ENCODE data around the gene BANF1.
"Not testable (repeated sequence)": the region's sequence is repeated elsewhere in the genome, so short reads cannot be mapped to it uniquely, and the experiment has no call there.

Gene BANF1

GRCh38 chr11:66008095-66008467 is 5.8 kb downstream of the BANF1 start:
- H3K27me3 Mint-ChIP-seq = no peaks in the 10 kb centered on the region
- H3K4me3 Mint-ChIP-seq = no peak overlapping the region
- H3K9me3 Mint-ChIP-seq = no peaks in the 10 kb centered on the region
- ATAC-seq (replicated peaks; ENCODE audit: extremely low read depth, poor library complexity, severe bottlenecking) (no peak), DNase-seq (ENCODE audit: low spot score in 2 of 2) (no peak)
- no peak overlapping the region for H3K27ac Mint-ChIP-seq (ENCODE audit: low read depth)
- H3K4me1 Mint-ChIP-seq = peaks cover 5% of the 10 kb centered on the region
- peaks cover 9% of the 10 kb centered on the region for H3K36me3 Mint-ChIP-seq (ENCODE audit: insufficient read depth)

- no peak for ATAC-seq (replicated peaks; ENCODE audit: extremely low read depth, poor library complexity, severe bottlenecking)
- Mint-ChIP-seq H3K27me3 (no peaks in the 10 kb centered on the region), H3K4me3 (no peak overlapping the region), H3K9me3 (no peaks in the 10 kb centered on the region), H3K36me3 (ENCODE audit: insufficient read depth) (peaks cover 8% of the 10 kb centered on the region), H3K4me1 (no peaks in the 10 kb centered on the region), H3K27ac (ENCODE audit: low read depth) (no peak overlapping the region)
- no peak for DNase-seq (ENCODE audit: low spot score in 2 of 2)
These were observed 6.3 kb downstream of the BANF1 start for GRCh38 chr11:66008468-66009101.

GRCh38 chr11:66010036-66010435 is 7.7 kb downstream of the BANF1 start:
- H3K27ac Mint-ChIP-seq (ENCODE audit: low read depth) = peak overlapping the region; percentile 62
- not testable (repeated sequence) for H3K4me3 Mint-ChIP-seq; H3K4me1 Mint-ChIP-seq; DNase-seq (ENCODE audit: low spot score in 2 of 2); H3K36me3 Mint-ChIP-seq (ENCODE audit: insufficient read depth); ATAC-seq (replicated peaks; ENCODE audit: extremely low read depth, poor library complexity, severe bottlenecking); H3K27me3 Mint-ChIP-seq; H3K9me3 Mint-ChIP-seq

GRCh38 chr11:66011239-66011784 is 9.0 kb downstream of the BANF1 start:
- H3K4me1 Mint-ChIP-seq = no peaks in the 10 kb centered on the region
- no peak overlapping the region for H3K27ac Mint-ChIP-seq (ENCODE audit: low read depth)
- H3K36me3 Mint-ChIP-seq (ENCODE audit: insufficient read depth) = peaks cover 3% of the 10 kb centered on the region
- no peaks in the 10 kb centered on the region for H3K27me3 Mint-ChIP-seq
- no peak overlapping the region for H3K4me3 Mint-ChIP-seq
- no peak for DNase-seq (ENCODE audit: low spot score in 2 of 2)
- no peaks in the 10 kb centered on the region for H3K9me3 Mint-ChIP-seq
- no peak for ATAC-seq (replicated peaks; ENCODE audit: extremely low read depth, poor library complexity, severe bottlenecking)

GRCh38 chr11:66011785-66012303 is 9.5 kb downstream of the BANF1 start, which contains the start of gene CST6:
Gene CST6 (plus strand): TSS chr11:66012008. CDS start chr11:66012045, 37 bp downstream.
- Mint-ChIP-seq H3K27me3 (no peaks in the 10 kb centered on the region), H3K27ac (ENCODE audit: low read depth) (no peak within 1 kb of the TSS), H3K4me1 (no peaks in the 10 kb centered on the region), H3K4me3 (no peak within 1 kb of the TSS), H3K9me3 (no peaks in the 10 kb centered on the region), H3K36me3 (ENCODE audit: insufficient read depth) (peaks cover 3% of the 10 kb centered on the region)
- no peak for ATAC-seq (replicated peaks; ENCODE audit: extremely low read depth, poor library complexity, severe bottlenecking)
- no peak for DNase-seq (ENCODE audit: low spot score in 2 of 2)

GRCh38 chr11:66012371-66012945 is 10.2 kb downstream of the BANF1 start:
- no peaks in the 10 kb centered on the region for H3K27me3 Mint-ChIP-seq
- no peaks in the 10 kb centered on the region for H3K9me3 Mint-ChIP-seq
- H3K36me3 Mint-ChIP-seq (ENCODE audit: insufficient read depth) = peaks cover 3% of the 10 kb centered on the region
- no peak overlapping the region for H3K27ac Mint-ChIP-seq (ENCODE audit: low read depth)
- H3K4me1 Mint-ChIP-seq = no peaks in the 10 kb centered on the region
- ATAC-seq (replicated peaks; ENCODE audit: extremely low read depth, poor library complexity, severe bottlenecking) (no peak), DNase-seq (ENCODE audit: low spot score in 2 of 2) (no peak)
- no peak overlapping the region for H3K4me3 Mint-ChIP-seq

- no peaks in the 10 kb centered on the region for H3K9me3 Mint-ChIP-seq
- no peaks in the 10 kb centered on the region for H3K4me1 Mint-ChIP-seq
- DNase-seq (ENCODE audit: low spot score in 2 of 2) (no peak), ATAC-seq (replicated peaks; ENCODE audit: extremely low read depth, poor library complexity, severe bottlenecking) (no peak)
- H3K27ac Mint-ChIP-seq (ENCODE audit: low read depth) = no peak overlapping the region
- H3K36me3 Mint-ChIP-seq (ENCODE audit: insufficient read depth) = peaks cover 2% of the 10 kb centered on the region
- no peak overlapping the region for H3K4me3 Mint-ChIP-seq
- no peaks in the 10 kb centered on the region for H3K27me3 Mint-ChIP-seq
These were observed 10.9 kb downstream of the BANF1 start for GRCh38 chr11:66012946-66013761.

GRCh38 chr11:66013762-66014100 is 11.4 kb downstream of the BANF1 start:
- Mint-ChIP-seq H3K27me3 (no peaks in the 10 kb centered on the region), H3K4me1 (no peaks in the 10 kb centered on the region), H3K36me3 (ENCODE audit: insufficient read depth) (no peaks in the 10 kb centered on the region), H3K9me3 (no peaks in the 10 kb centered on the region), H3K27ac (ENCODE audit: low read depth) (no peak overlapping the region), H3K4me3 (no peak overlapping the region)
- ATAC-seq (replicated peaks; ENCODE audit: extremely low read depth, poor library complexity, severe bottlenecking) (no peak), DNase-seq (ENCODE audit: low spot score in 2 of 2) (no peak)

- no peaks in the 10 kb centered on the region for H3K27me3 Mint-ChIP-seq
- DNase-seq (ENCODE audit: low spot score in 2 of 2) = no peak
- no peak overlapping the region for H3K27ac Mint-ChIP-seq (ENCODE audit: low read depth)
These were observed 12.6 kb downstream of the BANF1 start for GRCh38 chr11:66014804-66015453.

GRCh38 chr11:66015454-66015881 is 13.2 kb downstream of the BANF1 start:
- H3K27me3 Mint-ChIP-seq = no peaks in the 10 kb centered on the region
- no peak overlapping the region for H3K27ac Mint-ChIP-seq (ENCODE audit: low read depth)
- no peaks in the 10 kb centered on the region for H3K9me3 Mint-ChIP-seq
- no peaks in the 10 kb centered on the region for H3K36me3 Mint-ChIP-seq (ENCODE audit: insufficient read depth)
- ATAC-seq (replicated peaks; ENCODE audit: extremely low read depth, poor library complexity, severe bottlenecking) (no peak), DNase-seq (ENCODE audit: low spot score in 2 of 2) (no peak)
- H3K4me3 Mint-ChIP-seq = no peak overlapping the region
- no peaks in the 10 kb centered on the region for H3K4me1 Mint-ChIP-seq

More at GRCh38 chr11:66014804-66015453, 12.6 kb downstream of the BANF1 start:
- Mint-ChIP-seq H3K9me3 (no peaks in the 10 kb centered on the region), H3K4me3 (no peak overlapping the region), H3K4me1 (no peaks in the 10 kb centered on the region), H3K36me3 (ENCODE audit: insufficient read depth) (no peaks in the 10 kb centered on the region)
- ATAC-seq (replicated peaks; ENCODE audit: extremely low read depth, poor library complexity, severe bottlenecking) = no peak

GRCh38 chr11:66015936-66016792 is 13.9 kb downstream of the BANF1 start:
- no peaks in the 10 kb centered on the region for H3K9me3 Mint-ChIP-seq
- no peak for ATAC-seq (replicated peaks; ENCODE audit: extremely low read depth, poor library complexity, severe bottlenecking)
- DNase-seq (ENCODE audit: low spot score in 2 of 2) = no peak
- H3K4me1 Mint-ChIP-seq = peaks cover 3% of the 10 kb centered on the region
- H3K27ac Mint-ChIP-seq (ENCODE audit: low read depth) = no peak overlapping the region
- no peaks in the 10 kb centered on the region for H3K27me3 Mint-ChIP-seq
- no peaks in the 10 kb centered on the region for H3K36me3 Mint-ChIP-seq (ENCODE audit: insufficient read depth)
- H3K4me3 Mint-ChIP-seq = no peak overlapping the region

GRCh38 chr11:66016793-66017177 is 14.5 kb downstream of the BANF1 start:
- Mint-ChIP-seq H3K4me1 (peaks cover 4% of the 10 kb centered on the region), H3K4me3 (no peak overlapping the region), H3K27ac (ENCODE audit: low read depth) (no peak overlapping the region), H3K36me3 (ENCODE audit: insufficient read depth) (no peaks in the 10 kb centered on the region), H3K9me3 (no peaks in the 10 kb centered on the region), H3K27me3 (no peaks in the 10 kb centered on the region)
- ATAC-seq (replicated peaks; ENCODE audit: extremely low read depth, poor library complexity, severe bottlenecking) (no peak), DNase-seq (ENCODE audit: low spot score in 2 of 2) (no peak)

All from central memory CD8-positive, alpha-beta T cell (primary cell).